WI38 (cell line): ENCODE results near the gene NEK6.

Experiments used
- H3K4me3 ChIP-seq: 2 replicates; pipeline ENCODE4 v1.5.1; 2011; ENCODE audit warnings: low read depth, mild to moderate bottlenecking, control low read depth, low read length
- CTCF ChIP-seq: IDR thresholded peaks from 2 replicates; pipeline ENCODE4 v1.5.1; 2012; ENCODE audit warnings: low read depth, mild to moderate bottlenecking, control low read depth, low read length

NEK6 gene

GRCh38 chr9:124273427-124274160 lies 15.8 kb downstream of the NEK6 start:
- TF ChIP-seq CTCF: no peak
- H3K4me3 ChIP-seq: no peak overlapping the region

- H3K4me3 ChIP-seq: no peak overlapping the region
- no peak for TF ChIP-seq CTCF
Measured at GRCh38 chr9:124274226-124274625, 16.5 kb downstream of the NEK6 start.

- no peak for TF ChIP-seq CTCF
- H3K4me3 ChIP-seq: no peak overlapping the region
Measured at GRCh38 chr9:124274738-124275137, 17.0 kb downstream of the NEK6 start.

GRCh38 chr9:124277420-124277819 lies 19.7 kb downstream of the NEK6 start:
- H3K4me3 ChIP-seq: no peak overlapping the region
- TF ChIP-seq CTCF: no peak

GRCh38 chr9:124278054-124278540 lies 20.3 kb downstream of the NEK6 start:
- no peak overlapping the region for H3K4me3 ChIP-seq
- TF ChIP-seq CTCF: no peak

- no peak for TF ChIP-seq CTCF
- H3K4me3 ChIP-seq: no peak overlapping the region
Measured at GRCh38 chr9:124279531-124280175, 21.9 kb downstream of the NEK6 start.

- TF ChIP-seq CTCF: no peak
Measured at GRCh38 chr9:124280176-124280691, 22.5 kb downstream of the NEK6 start.

More at GRCh38 chr9:124280176-124280691, 22.5 kb downstream of the NEK6 start:
- no peak overlapping the region for H3K4me3 ChIP-seq
